Upper lobe of left lung (tissue), 4 donors: Measurements from ENCODE around the gene CHD5.

Source experiments
- CTCF ChIP-seq, 6 experiments: fragments of 450-650 bp in 4 of 6; fragments of 200-600 bp in 2 of 6; sonication (generic) in 2 of 6; IDR thresholded peaks; one replicate each; pipeline ENCODE4 v1.5.1; 2016 to 2019; ENCODE audit warnings: antibody characterized with exemption in 6 of 6
- EP300 ChIP-seq, 4 donors: sonication (generic); formaldehyde crosslinking; IDR thresholded peaks; one replicate each; pipeline ENCODE4 v1.5.1; 2017; ENCODE audit warnings: antibody characterized with exemption in 4 of 4, control low read depth in 2 of 4
- POLR2A ChIP-seq, 4 donors: fragments of 450-650 bp; IDR thresholded peaks; one replicate each; pipeline ENCODE4 v1.5.1; 2016 to 2017; ENCODE audit warnings: antibody characterized with exemption in 4 of 4, mild to moderate bottlenecking in 2 of 4

GRCh38 chr1:6086762-6087376 lies 93.3 kb downstream of the CHD5 start:
- TF ChIP-seq CTCF (IDR thresholded peaks at IDR 0.05) = no peak
- no peak for TF ChIP-seq EP300 (IDR thresholded peaks at IDR 0.05)
- no peak for TF ChIP-seq POLR2A (IDR thresholded peaks at IDR 0.05)
